NCI-H1105 treated with DMSO at 0.1 percent for 48 hours (cell line): ENCODE results near the gene AMDHD2.
"Not testable (repeated sequence)": the region's sequence is repeated elsewhere in the genome, so short reads cannot be mapped to it uniquely, and the experiment has no call there.

ENCODE experiments used
- DNase-seq: peaks from one replicate; lab custom pipeline; 2025; lab: John Stamatoyannopoulos, UW

Gene AMDHD2

GRCh38 chr16:2517954-2518605 is 2.1 kb upstream of the AMDHD2 start:
- DNase-seq, result no peak

- DNase-seq, result no peak
Observed at GRCh38 chr16:2518823-2519710, 1.1 kb upstream of the AMDHD2 start.

GRCh38 chr16:2519711-2520080 is 475 bp upstream of the AMDHD2 start:
- no peak for DNase-seq

- no peak for DNase-seq
Observed at GRCh38 chr16:2520784-2521531, 787 bp downstream of the AMDHD2 start.

GRCh38 chr16:2523801-2524231 is 3.6 kb downstream of the AMDHD2 start:
- DNase-seq, result no peak

- DNase-seq, result no peak
Observed at GRCh38 chr16:2524339-2524938, 4.3 kb downstream of the AMDHD2 start.

- DNase-seq, result no peak
Observed at GRCh38 chr16:2526135-2526534, 6.0 kb downstream of the AMDHD2 start.

GRCh38 chr16:2527071-2527783 is 7.1 kb downstream of the AMDHD2 start:
- no peak for DNase-seq

GRCh38 chr16:2527784-2528100 is 7.6 kb downstream of the AMDHD2 start:
- no peak for DNase-seq

GRCh38 chr16:2528161-2529060 is 8.2 kb downstream of the AMDHD2 start:
- DNase-seq, result no peak

GRCh38 chr16:2529061-2529931 is 9.1 kb downstream of the AMDHD2 start:
- DNase-seq, result no peak

- DNase-seq, result no peak
Observed at GRCh38 chr16:2529961-2530628, 9.9 kb downstream of the AMDHD2 start.

- DNase-seq, result no peak
Observed at GRCh38 chr16:2530629-2531318, 10.6 kb downstream of the AMDHD2 start.

GRCh38 chr16:2531371-2531695 is 11.2 kb downstream of the AMDHD2 start, which contains the start of gene CEMP1:
Gene CEMP1 (minus strand): TSS chr16:2531408. CDS start chr16:2531073, 335 bp downstream.
- DNase-seq, result no peak

- DNase-seq, result peak; percentile 75
Observed at GRCh38 chr16:2531696-2532493, 11.7 kb downstream of the AMDHD2 start.

- peak; percentile 40 for DNase-seq
Observed at GRCh38 chr16:2532494-2533141, 12.4 kb downstream of the AMDHD2 start.

- not testable (repeated sequence) for DNase-seq
Observed at GRCh38 chr16:2533142-2533755, 13.1 kb downstream of the AMDHD2 start.
